A673 (cell line): ENCODE measurements around the gene GRM1.

Experiments
- EZH2 ChIP-seq: fragments of 200-600 bp; sonication (generic); IDR thresholded peaks from 2 replicates; pipeline ENCODE4 v1.6.1; 2017; ENCODE audit warnings: borderline replicate concordance, low read depth, mild to moderate bottlenecking, mixed read lengths, antibody characterized with exemption, low read length; ENCODE audit not compliant: poor library complexity, severe bottlenecking
- TF ChIP-seq, protein P1 (sequence below): fragments of 300-800, 200-600 bp; sonication (generic); conservative IDR thresholded peaks from 2 replicates; pipeline ENCODE4 v1.5.1; 2017; ENCODE audit warnings: low read depth, mild to moderate bottlenecking, antibody characterized with exemption, low read length, moderate library complexity, mixed read lengths

- TF ChIP-seq, protein P1, sequence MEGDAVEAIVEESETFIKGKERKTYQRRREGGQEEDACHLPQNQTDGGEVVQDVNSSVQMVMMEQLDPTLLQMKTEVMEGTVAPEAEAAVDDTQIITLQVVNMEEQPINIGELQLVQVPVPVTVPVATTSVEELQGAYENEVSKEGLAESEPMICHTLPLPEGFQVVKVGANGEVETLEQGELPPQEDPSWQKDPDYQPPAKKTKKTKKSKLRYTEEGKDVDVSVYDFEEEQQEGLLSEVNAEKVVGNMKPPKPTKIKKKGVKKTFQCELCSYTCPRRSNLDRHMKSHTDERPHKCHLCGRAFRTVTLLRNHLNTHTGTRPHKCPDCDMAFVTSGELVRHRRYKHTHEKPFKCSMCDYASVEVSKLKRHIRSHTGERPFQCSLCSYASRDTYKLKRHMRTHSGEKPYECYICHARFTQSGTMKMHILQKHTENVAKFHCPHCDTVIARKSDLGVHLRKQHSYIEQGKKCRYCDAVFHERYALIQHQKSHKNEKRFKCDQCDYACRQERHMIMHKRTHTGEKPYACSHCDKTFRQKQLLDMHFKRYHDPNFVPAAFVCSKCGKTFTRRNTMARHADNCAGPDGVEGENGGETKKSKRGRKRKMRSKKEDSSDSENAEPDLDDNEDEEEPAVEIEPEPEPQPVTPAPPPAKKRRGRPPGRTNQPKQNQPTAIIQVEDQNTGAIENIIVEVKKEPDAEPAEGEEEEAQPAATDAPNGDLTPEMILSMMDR, result no peak
- no peak for TF ChIP-seq EZH2
Observed at GRCh38 chr6:146191612-146192011, 162.8 kb downstream of the GRM1 start.
